PC-3 (cell line): ENCODE measurements around the gene MAST2.

Experiments used
- CTCF ChIP-seq: fragments of 300-600 bp; sonication (generic); conservative IDR thresholded peaks from 2 replicates; pipeline ENCODE4 v1.5.1; 2017; ENCODE audit warnings: antibody characterized with exemption, low read depth, mild to moderate bottlenecking, low read length
- EZH2 ChIP-seq: fragments of 300-600 bp; sonication (generic); IDR thresholded peaks from one replicate; pipeline ENCODE4 v1.6.1; 2017; ENCODE audit warnings: antibody characterized with exemption, mild to moderate bottlenecking, low read length; ENCODE audit not compliant: unreplicated experiment
- EZH2phosphoT487 ChIP-seq: fragments of 300-600 bp; sonication (generic); IDR thresholded peaks from 2 replicates; pipeline ENCODE4 v1.6.1; 2018; ENCODE audit warnings: mild to moderate bottlenecking, antibody characterized with exemption, low read length, borderline replicate concordance

GRCh38 chr1:45863218-45863617 lies 59.8 kb downstream of the MAST2 start:
- no peak for TF ChIP-seq CTCF
- TF ChIP-seq EZH2phosphoT487 = no peak
- TF ChIP-seq EZH2 = no peak
